Skeletal muscle satellite cell (primary cell): ENCODE results near the gene PFN1.
A peak's percentile ranks its signal among the peaks of the same experiment; 100 is the strongest.

Experiments
- H3K27me3 ChIP-seq: 2 replicates; pipeline ENCODE4 v1.7.0; 2013; ENCODE audit warnings: low read length; ENCODE audit not compliant: control insufficient read depth, insufficient read depth
- H3K36me3 ChIP-seq: 2 replicates; pipeline ENCODE4 v1.7.0; 2013; ENCODE audit warnings: mild to moderate bottlenecking, control low read depth, low read length; ENCODE audit not compliant: insufficient read depth
- H3K4me1 ChIP-seq: 2 replicates; pipeline ENCODE4 v1.7.0; 2013; ENCODE audit warnings: low read length; ENCODE audit not compliant: control insufficient read depth, insufficient read depth
- H3K4me2 ChIP-seq: 2 replicates; pipeline ENCODE4 v1.7.0; 2013; ENCODE audit warnings: mild to moderate bottlenecking, low read length
- H3K4me3 ChIP-seq: 2 replicates; pipeline ENCODE4 v1.7.0; 2013; ENCODE audit warnings: low read length
- H3K9ac ChIP-seq: 2 replicates; pipeline ENCODE4 v1.7.0; 2013; ENCODE audit warnings: mild to moderate bottlenecking, low read depth, low read length, moderate library complexity
- H3K9me3 ChIP-seq: replicated peaks from 2 replicates; pipeline ENCODE4 v1.7.0; 2013; ENCODE audit warnings: mild to moderate bottlenecking, control low read depth, low read length

PFN1 gene

DNA sequence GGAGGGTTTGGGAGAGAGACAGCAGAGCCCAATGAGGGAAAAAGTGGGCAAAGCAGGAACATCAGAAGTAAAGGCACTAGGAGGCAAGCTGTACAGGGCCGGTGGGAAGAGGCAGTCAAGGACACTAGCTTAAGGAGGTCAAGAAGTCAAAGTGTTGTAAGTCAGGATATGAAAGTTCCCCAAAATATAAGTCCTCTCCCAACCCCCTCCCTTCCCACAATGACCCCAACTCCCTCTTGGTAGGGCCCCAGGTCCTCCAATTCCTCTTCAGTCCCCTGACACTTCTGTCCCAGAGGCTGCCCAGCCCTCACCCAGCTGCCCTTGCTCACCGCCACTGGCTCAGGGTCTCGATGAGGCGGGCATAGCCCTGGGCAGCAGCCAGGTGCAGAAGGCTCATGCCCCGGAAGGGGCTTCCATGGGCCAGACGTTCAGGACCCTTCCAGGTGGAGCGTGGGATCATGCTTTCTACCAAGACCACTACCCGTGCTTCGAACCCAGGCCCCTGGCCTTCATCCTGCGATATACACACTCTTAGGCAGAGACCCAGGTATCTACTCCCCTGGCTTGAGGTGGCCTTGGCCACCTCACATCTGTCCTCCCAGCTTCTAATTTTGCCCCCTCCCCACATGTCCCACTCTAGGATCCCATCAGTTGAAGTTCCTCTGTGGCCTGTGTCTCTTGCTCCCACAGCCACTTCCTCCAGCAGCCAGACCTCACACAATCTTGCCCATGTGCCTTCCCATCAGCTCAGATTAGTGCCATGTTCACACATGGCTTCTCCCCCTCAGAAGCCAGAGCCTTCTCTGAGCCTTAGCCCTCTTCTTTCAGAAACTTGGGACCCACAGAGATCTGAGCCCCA is 25.2 kb upstream of the PFN1 start:
- Histone ChIP-seq H3K4me2 (no peak overlapping the region), H3K4me1 (peaks cover 18% of the 10 kb centered on the region), H3K27me3 (no peaks in the 10 kb centered on the region), H3K36me3 (peaks cover 72% of the 10 kb centered on the region), H3K9ac (no peak overlapping the region), H3K4me3 (no peak overlapping the region), H3K9me3 (no peaks in the 10 kb centered on the region)

DNA sequence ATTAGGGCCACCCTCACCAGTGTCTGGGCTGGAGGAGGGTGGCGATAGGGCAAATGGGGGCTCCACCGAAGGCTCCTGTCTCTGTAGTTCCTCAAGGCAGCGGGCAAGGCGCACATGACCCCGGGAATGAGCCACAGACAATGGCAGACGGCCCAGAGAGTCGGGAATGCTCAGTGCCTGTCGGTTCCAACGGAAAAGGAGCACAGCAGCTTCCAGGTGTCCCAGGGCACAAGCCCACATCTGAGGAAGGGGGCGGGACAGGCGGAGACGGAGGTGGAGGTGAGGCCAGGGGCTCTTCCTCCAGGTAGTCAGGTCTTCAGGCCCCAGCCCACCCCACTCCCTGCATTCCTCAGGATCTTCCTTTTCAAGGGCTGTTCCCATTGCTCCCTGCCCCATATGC is 24.4 kb upstream of the PFN1 start:
- Histone ChIP-seq H3K36me3 (peaks cover 65% of the 10 kb centered on the region), H3K9me3 (no peaks in the 10 kb centered on the region)

DNA sequence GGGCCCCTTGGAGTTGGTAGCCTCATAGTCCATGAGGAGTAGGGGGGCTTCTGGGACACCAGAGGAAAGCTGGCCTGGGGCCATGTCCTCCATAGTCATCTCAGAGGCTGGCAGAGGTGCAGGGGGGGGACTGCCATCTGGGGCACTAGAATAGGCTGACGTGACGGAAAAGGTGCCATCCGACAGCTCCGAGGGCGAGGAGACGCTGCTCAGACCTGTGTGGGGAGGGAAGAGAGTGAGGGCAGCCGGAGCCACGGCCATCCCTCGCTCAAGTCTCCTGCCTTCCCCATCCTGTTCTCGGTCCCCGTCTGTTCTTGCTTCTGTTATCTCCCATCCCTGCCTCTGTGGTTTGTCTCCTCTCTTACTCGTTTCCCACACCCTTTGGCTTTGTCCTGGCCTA is 24.0 kb upstream of the PFN1 start:
- Histone ChIP-seq H3K9me3 (no peaks in the 10 kb centered on the region), H3K27me3 (no peaks in the 10 kb centered on the region), H3K4me2 (no peak overlapping the region), H3K4me1 (peaks cover 24% of the 10 kb centered on the region), H3K9ac (no peak overlapping the region), H3K36me3 (peaks cover 61% of the 10 kb centered on the region), H3K4me3 (no peak overlapping the region)

More for the DNA sequence above, 24.4 kb upstream of the PFN1 start:
- Histone ChIP-seq H3K4me2 (no peak overlapping the region), H3K4me1 (peaks cover 24% of the 10 kb centered on the region), H3K27me3 (no peaks in the 10 kb centered on the region), H3K4me3 (no peak overlapping the region), H3K9ac (no peak overlapping the region)

DNA sequence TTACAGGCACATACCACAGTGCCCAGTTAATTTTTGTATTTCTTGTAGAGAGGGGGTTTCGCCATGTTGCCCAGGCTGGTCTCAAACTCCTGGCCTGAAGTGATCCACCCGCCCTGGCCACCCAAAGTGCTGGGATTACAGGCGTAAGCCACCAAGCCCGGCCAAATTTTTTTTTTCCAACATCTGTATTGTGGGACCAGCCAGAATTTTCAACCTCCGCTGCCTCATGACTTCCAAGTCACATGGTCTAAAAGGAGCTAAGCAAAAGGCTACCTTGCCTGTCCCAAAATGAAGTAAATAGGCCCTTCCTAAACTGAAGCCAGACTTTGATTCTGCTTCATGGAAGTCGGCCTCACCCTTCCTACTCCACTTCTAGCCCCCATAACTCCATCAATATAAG is 23.5 kb upstream of the PFN1 start:
- H3K36me3 ChIP-seq, result peaks cover 56% of the 10 kb centered on the region
- peaks cover 24% of the 10 kb centered on the region for H3K4me1 ChIP-seq

DNA sequence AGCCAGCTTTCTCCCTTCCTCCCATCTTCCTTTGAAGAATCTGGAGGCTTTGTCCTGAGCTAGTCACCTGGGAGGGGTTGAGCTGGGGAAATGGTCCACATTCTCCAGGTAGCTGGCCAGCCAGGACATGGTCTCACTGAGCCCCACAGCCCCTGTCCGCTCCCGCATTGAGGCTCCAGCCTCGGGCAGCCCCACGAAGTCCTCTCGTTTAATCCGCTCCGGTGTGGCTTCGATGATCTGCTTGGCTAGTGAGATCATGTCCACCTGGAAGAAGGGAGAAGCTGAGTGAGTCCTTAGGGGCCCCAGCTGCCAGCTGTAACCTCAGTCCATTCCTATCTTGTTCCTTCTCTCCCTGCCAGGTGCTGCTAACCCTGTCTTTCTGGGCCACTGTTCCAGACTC is 21.9 kb upstream of the PFN1 start:
- no peak overlapping the region for H3K9ac ChIP-seq
- peaks cover 31% of the 10 kb centered on the region for H3K4me1 ChIP-seq
- no peak overlapping the region for H3K4me3 ChIP-seq
- H3K9me3 ChIP-seq, result no peaks in the 10 kb centered on the region
- H3K27me3 ChIP-seq, result no peaks in the 10 kb centered on the region
- no peak overlapping the region for H3K4me2 ChIP-seq
- H3K36me3 ChIP-seq, result peaks cover 50% of the 10 kb centered on the region

More for the DNA sequence above, 23.5 kb upstream of the PFN1 start:
- H3K9ac ChIP-seq, result no peak overlapping the region
- no peak overlapping the region for H3K4me2 ChIP-seq
- no peak overlapping the region for H3K4me3 ChIP-seq
- no peaks in the 10 kb centered on the region for H3K9me3 ChIP-seq
- no peaks in the 10 kb centered on the region for H3K27me3 ChIP-seq

DNA sequence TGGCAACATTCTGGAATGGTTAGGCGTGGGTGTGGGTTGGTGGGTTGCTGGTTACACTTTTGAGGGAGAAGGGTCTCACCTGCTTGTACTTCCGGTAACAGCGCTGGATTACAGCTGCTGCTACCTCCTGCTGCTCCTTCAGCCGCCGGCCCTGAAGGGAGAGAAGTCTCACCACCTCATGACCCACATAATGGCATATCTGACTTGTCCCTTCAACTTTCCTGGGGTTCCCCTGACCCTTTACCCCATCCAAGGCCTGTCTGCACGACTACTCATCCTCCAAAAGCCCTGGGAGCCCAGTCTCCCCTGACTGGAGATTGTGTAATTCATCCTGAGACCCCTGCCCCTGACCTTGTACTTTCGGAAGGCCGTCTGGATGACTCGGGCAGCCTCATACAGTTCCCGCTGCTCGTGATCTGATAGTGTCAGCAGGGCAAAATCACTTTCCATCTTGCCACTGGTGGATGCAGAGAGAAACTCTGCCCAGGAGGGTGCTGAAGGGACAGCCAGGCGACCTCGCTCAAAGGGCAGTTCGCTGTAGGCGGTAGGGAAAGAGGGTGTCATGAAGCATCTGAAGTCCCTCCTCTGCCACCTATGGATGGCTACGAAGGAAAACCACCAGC is 21.3 kb upstream of the PFN1 start:
- Histone ChIP-seq H3K9me3 (no peaks in the 10 kb centered on the region), H3K9ac (peak overlapping the region; percentile 95), H3K4me2 (peak overlapping the region; percentile 99), H3K4me3 (peak overlapping the region; percentile 87), H3K4me1 (peaks cover 31% of the 10 kb centered on the region), H3K27me3 (no peaks in the 10 kb centered on the region), H3K36me3 (peaks cover 49% of the 10 kb centered on the region)

DNA sequence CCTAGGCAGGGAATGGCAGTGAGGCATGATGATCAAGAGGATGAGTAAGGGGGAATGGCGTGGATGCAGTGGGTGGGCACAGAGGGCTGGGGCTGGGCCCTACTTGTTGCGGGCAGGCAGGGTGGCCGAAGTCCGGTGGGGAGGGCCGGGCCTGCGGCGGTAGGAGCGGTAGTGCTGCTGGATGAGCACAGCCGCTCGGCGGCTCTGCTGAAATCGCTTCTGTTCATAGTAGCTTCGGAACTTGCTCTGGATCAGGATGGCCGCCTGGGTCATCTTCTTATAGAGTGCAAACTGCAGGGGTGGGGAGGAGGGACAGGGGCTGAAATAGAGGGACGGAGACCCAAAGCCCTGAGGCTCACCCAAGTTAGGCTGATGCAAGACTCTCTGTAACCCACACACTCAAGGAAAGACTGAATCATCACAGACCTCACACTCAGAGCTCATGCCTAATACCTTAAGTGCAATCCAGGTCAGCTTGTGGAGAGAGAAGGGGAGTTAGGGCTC is 20.8 kb upstream of the PFN1 start:
- Histone ChIP-seq H3K4me1 (peaks cover 31% of the 10 kb centered on the region), H3K27me3 (no peaks in the 10 kb centered on the region), H3K4me2 (peak overlapping the region; percentile 99), H3K36me3 (peaks cover 45% of the 10 kb centered on the region), H3K4me3 (peak overlapping the region; percentile 87), H3K9ac (peak overlapping the region; percentile 95), H3K9me3 (no peaks in the 10 kb centered on the region)

DNA sequence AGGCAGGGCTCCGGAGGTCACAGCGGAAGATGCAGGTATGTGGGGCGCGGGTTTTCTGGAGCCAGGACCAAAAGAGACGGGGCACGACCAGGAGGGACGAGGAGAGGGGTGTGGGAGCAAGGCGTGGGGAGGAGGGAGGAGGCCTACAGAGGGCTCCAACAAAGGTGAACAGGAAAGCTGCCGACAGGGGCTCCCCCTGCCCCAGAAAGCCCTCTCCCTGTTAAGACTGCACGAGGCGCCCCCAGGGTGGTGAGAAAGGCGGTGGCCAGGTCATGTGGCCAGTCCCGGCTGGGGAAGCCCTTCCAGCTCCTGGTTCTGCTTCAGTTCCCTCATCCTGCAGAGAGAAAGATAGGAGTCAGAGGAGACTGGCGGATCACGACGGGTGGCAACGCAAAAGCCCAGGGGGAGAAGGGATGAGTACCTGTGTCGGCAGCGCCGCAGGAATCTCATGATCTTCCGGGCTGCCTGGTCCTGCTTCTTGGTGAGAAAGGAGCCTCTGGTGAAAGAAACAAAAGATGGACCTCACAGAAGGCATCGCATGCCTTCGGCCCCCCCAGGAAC is 20.2 kb upstream of the PFN1 start:
- H3K9me3 ChIP-seq, result no peaks in the 10 kb centered on the region
- H3K4me2 ChIP-seq, result peak overlapping the region; percentile 99
- peaks cover 31% of the 10 kb centered on the region for H3K4me1 ChIP-seq
- H3K36me3 ChIP-seq, result peaks cover 40% of the 10 kb centered on the region
- no peaks in the 10 kb centered on the region for H3K27me3 ChIP-seq
- H3K4me3 ChIP-seq, result peak overlapping the region; percentile 87
- H3K9ac ChIP-seq, result peak overlapping the region; percentile 95

DNA sequence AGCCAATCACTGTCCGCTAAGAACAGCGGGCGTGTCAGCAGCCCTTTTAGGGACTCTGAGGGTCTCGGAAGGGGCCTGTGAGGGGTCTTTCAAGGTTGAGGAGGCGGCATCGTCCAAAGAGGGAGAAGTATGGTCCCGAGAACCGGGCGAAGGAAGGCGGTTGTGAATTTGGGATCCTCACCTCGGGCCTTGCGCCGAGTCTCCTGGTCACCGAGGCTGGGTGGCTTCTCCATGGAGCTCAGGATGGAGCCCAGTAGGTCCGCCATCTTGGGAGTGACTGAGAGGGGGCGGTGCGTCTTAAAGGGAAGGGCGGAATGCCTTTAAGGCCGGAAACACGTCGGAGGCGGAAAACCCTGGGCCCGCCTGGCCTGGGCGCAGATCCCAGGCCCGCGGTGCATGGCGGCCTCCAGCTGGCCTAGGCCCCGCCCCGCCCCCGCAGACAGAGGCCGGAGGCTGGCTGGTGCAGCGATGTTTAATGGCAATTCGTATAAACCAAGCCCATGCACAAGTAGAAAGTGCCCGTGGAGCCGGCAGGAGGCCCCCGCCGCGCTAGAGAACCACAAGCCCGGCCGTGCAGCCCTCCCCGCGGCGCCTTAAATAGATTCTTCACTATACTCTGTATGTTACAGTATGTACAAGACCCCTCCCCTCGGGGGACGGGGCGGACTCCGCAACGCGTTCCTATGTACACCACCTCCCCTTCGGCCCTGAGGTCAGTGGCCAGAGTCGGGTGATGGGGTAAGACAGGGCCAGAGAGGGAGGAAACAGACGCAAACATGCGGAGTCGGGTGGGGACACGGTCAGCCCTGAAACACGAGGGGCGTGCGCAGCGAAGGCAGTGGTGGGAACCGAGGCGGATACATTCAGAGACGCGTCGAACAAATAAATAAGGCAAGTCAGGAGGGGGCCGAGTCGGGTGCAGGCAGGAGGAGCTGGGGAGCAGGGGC is 19.5 kb upstream of the PFN1 start, which contains the start of gene SPAG7:
TSS of gene SPAG7 (minus strand) at position 279 of the 947 bp plus-strand sequence. CDS start at position 266, 13 bp downstream.
- no peaks in the 10 kb centered on the region for H3K27me3 ChIP-seq
- H3K9ac ChIP-seq, result peak within 1 kb of the TSS; percentile 95
- H3K36me3 ChIP-seq, result peaks cover 32% of the 10 kb centered on the region
- H3K4me2 ChIP-seq, result peak within 1 kb of the TSS; percentile 99
- H3K4me1 ChIP-seq, result peaks cover 31% of the 10 kb centered on the region
- H3K9me3 ChIP-seq, result no peaks in the 10 kb centered on the region
- H3K4me3 ChIP-seq, result peak within 1 kb of the TSS; percentile 87

DNA sequence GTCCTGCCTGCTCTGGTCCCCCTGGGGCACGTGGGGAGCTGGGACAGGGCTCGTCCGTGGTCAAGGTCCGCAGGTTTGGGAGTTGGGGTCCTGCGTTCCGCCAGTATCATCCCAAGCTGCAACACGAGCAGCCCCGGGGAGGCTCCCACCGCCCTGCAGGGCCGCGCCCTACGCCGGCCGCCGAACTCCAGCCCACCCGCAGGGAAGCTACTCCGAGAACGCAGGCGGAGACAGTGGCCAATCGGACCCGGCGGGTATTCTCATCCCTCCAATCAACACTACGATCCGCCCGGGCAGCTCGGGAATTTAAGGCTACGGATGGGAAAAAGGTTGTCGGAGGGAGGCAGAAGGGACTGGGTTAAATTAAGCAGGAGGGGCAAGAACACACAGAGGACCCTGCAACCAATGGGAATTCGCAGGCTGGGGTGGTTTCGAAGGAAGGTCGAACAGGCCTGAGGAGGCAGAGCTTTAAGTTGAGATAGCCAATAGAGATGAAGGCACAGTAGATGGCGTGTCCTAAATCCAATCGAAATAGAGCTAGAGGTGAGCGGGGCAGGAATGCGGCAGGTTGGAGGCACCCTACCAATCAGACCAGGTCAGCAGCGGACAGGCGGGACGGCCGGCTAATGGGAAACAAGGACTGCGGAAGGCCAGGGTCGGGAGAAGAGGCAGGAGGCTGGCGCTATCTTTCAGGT is 18.7 kb upstream of the PFN1 start:
- H3K9me3 ChIP-seq, result no peaks in the 10 kb centered on the region
- peak overlapping the region; percentile 95 for H3K9ac ChIP-seq
- H3K27me3 ChIP-seq, result no peaks in the 10 kb centered on the region
- H3K4me1 ChIP-seq, result peaks cover 31% of the 10 kb centered on the region
- H3K4me2 ChIP-seq, result peak overlapping the region; percentile 99
- H3K36me3 ChIP-seq, result peaks cover 24% of the 10 kb centered on the region
- H3K4me3 ChIP-seq, result peak overlapping the region; percentile 87
